Measurements from ENCODE around the gene HIVEP3. TPM values are rescaled to one million over a fixed set of nuclear protein-coding genes. Genes with fewer than 3 reads are reported as not detected.

Gene HIVEP3
- total and polyA plus RNA-seq, 8 donors = 1.8 to 65.3 (median 3.8) TPM

GRCh38 chr1:41486371-41487125 lies 432.2 kb downstream of the HIVEP3 start:
- Histone ChIP-seq H3K4me1 (peaks cover 56 to 70% (median 61%) of the 10 kb centered on the region in 4 donors), H3K27ac (peak overlapping the region in 4 of 5 donors; percentile 19 to 74 (median 62))

GRCh38 chr1:41486053-41486370 lies 432.7 kb downstream of the HIVEP3 start:
- Histone ChIP-seq H3K27ac (peak overlapping the region in 3 of 5 donors; percentile 19 to 74 (median 66)), H3K27me3 (peaks cover 0 to 14% (median 0%) of the 10 kb centered on the region in 3 donors), H3K36me3 (no peaks in the 10 kb centered on the region), H3K9me3 (no peaks in the 10 kb centered on the region), H3K4me3 (no peak overlapping the region), H3K4me1 (peaks cover 56 to 70% (median 61%) of the 10 kb centered on the region in 4 donors)
- intact Hi-C loops (cut with DNase I; ENCODE audit: low total_unique reads) = no loop called here
- WGBS, 5 donors = 47 to 60% (median 53%) methylated on average over 3 to 4 of the region's 4 CpGs
- TF ChIP-seq EP300 (IDR thresholded peaks at IDR 0.05) (no peak), POLR2A (IDR thresholded peaks at IDR 0.05) (no peak), POLR2AphosphoS5 (IDR thresholded peaks at IDR 0.05) (no peak)
- TF ChIP-seq, protein P1, sequence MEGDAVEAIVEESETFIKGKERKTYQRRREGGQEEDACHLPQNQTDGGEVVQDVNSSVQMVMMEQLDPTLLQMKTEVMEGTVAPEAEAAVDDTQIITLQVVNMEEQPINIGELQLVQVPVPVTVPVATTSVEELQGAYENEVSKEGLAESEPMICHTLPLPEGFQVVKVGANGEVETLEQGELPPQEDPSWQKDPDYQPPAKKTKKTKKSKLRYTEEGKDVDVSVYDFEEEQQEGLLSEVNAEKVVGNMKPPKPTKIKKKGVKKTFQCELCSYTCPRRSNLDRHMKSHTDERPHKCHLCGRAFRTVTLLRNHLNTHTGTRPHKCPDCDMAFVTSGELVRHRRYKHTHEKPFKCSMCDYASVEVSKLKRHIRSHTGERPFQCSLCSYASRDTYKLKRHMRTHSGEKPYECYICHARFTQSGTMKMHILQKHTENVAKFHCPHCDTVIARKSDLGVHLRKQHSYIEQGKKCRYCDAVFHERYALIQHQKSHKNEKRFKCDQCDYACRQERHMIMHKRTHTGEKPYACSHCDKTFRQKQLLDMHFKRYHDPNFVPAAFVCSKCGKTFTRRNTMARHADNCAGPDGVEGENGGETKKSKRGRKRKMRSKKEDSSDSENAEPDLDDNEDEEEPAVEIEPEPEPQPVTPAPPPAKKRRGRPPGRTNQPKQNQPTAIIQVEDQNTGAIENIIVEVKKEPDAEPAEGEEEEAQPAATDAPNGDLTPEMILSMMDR (IDR thresholded peaks at IDR 0.05) = no peak
- DNase-seq = no peak

More at GRCh38 chr1:41486371-41487125, 432.2 kb downstream of the HIVEP3 start:
- Histone ChIP-seq H3K4me3 (no peak overlapping the region), H3K36me3 (no peaks in the 10 kb centered on the region), H3K9me3 (no peaks in the 10 kb centered on the region), H3K27me3 (peaks cover 0 to 14% (median 0%) of the 10 kb centered on the region in 3 donors)
- WGBS, 5 donors = 24 to 43% (median 25%) methylated on average over 19 to 23 of the region's 23 CpGs
- DNase-seq = no peak
- intact Hi-C loops (cut with DNase I; ENCODE audit: low total_unique reads) = no loop called here
- TF ChIP-seq POLR2AphosphoS5 (IDR thresholded peaks at IDR 0.05) (no peak), EP300 (IDR thresholded peaks at IDR 0.05) (no peak), POLR2A (IDR thresholded peaks at IDR 0.05) (no peak)
- TF ChIP-seq, protein P1 (IDR thresholded peaks at IDR 0.05) = no peak

DNA sequence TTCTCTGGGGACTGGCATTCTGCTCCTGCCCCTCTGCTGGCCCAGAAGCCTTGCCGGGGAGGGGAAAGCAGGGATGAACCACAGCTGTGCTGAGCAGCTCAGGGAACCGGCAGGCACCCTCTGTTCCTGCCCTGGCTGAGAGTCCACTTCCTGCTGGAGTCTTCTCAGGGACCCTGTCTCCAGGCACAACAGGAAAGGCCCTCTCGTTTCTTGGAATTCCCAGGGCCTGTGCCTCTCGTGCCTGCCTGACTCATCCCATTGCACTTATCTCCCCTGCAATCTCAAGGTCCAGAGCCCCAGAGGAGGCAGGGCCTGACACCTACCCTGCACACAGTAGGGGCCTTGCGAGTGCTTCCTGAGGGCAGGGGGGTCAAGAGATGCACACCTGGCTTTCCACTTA lies 433.1 kb downstream of the HIVEP3 start:
- 27 to 55% (median 42%) methylated on average over 4 to 5 of the region's 5 CpGs for WGBS, 5 donors
- Histone ChIP-seq H3K4me3 (no peak overlapping the region), H3K27ac (peak overlapping the region in 3 of 5 donors; percentile 19 to 80 (median 74)), H3K4me1 (peaks cover 56 to 70% (median 61%) of the 10 kb centered on the region in 4 donors), H3K9me3 (no peaks in the 10 kb centered on the region), H3K27me3 (peaks cover 0 to 14% (median 0%) of the 10 kb centered on the region in 3 donors), H3K36me3 (no peaks in the 10 kb centered on the region)
- DNase-seq = peak in 1 of 2 donors; percentile 35
- TF ChIP-seq POLR2A (IDR thresholded peaks at IDR 0.05) = no peak
- intact Hi-C loops (cut with DNase I; ENCODE audit: low total_unique reads) = no loop called here

GRCh38 chr1:41484402-41485241 lies 434.1 kb downstream of the HIVEP3 start, which contains the start of gene EDN2:
Gene EDN2 (minus strand): TSS chr1:41484683. CDS start chr1:41484601, 82 bp downstream.
- peak within 1 kb of the TSS; percentile 72 to 84 (median 80) for H3K27ac ChIP-seq
- TF ChIP-seq, protein P1 (IDR thresholded peaks at IDR 0.05) = peak in 4 of 7 experiments; percentile 28 to 77 (median 52)
- TF ChIP-seq POLR2A (IDR thresholded peaks at IDR 0.05) (peak in 1 of 4 donors; percentile 51), POLR2AphosphoS5 (IDR thresholded peaks at IDR 0.05) (peak; percentile 6 to 87 (median 86)), EP300 (IDR thresholded peaks at IDR 0.05) (no peak)
- intact Hi-C loops (cut with DNase I; ENCODE audit: low total_unique reads) = no loop called here
- 30 to 53% (median 37%) methylated on average over 11 to 27 of the region's 27 CpGs for WGBS, 5 donors
- H3K4me1 ChIP-seq = peaks cover 56 to 70% (median 61%) of the 10 kb centered on the region in 4 donors
- H3K4me3 ChIP-seq = peak within 1 kb of the TSS in 1 of 4 donors; percentile 6
- H3K9me3 ChIP-seq = no peaks in the 10 kb centered on the region
- H3K27me3 ChIP-seq = peaks cover 0 to 14% (median 0%) of the 10 kb centered on the region in 3 donors
- no peaks in the 10 kb centered on the region for H3K36me3 ChIP-seq
- peak; percentile 87 to 95 for DNase-seq
